ENCODE results near the gene PRPF31. TPM values are rescaled to one million over a fixed set of nuclear protein-coding genes. Genes with fewer than 3 reads are reported as not detected.
"Not testable (repeated sequence)": the region's sequence is repeated elsewhere in the genome, so short reads cannot be mapped to it uniquely, and the experiment has no call there.

Gene PRPF31
- total and polyA plus RNA-seq, 4 donors = 34.1 to 54.1 (median 51.7) TPM

GRCh38 chr19:54094426-54095000 lies 21.0 kb upstream of the PRPF31 start:
- ATAC-seq (ENCODE audit: insufficient read depth, low FRiP score) = no peak
- no peak for DNase-seq
- peaks cover 3 to 32% (median 7%) of the 10 kb centered on the region in 3 donors for H3K27me3 ChIP-seq (ENCODE audit: control insufficient read depth in 3 of 3, insufficient read depth in 3 of 3, low read length in 2 of 3)
- no peaks in the 10 kb centered on the region for H3K9me3 ChIP-seq (ENCODE audit: control insufficient read depth in 4 of 4, insufficient read depth in 3 of 4, low read length in 3 of 4)
- no peak for TF ChIP-seq CTCF (IDR thresholded peaks at IDR 0.05; ENCODE audit: control extremely low read depth, extremely low read depth)
- peaks cover 0 to 7% (median 0%) of the 10 kb centered on the region in 5 donors for H3K4me1 ChIP-seq (ENCODE audit: control insufficient read depth in 5 of 5, insufficient read depth in 5 of 5, low read length in 5 of 5)
- no peak overlapping the region for H3K9ac ChIP-seq (ENCODE audit: insufficient read depth in 1 of 2, low read length in 2 of 2)
- WGBS, 2 donors = 57 to 71% methylated on average over 17 of the region's 17 CpGs
- no peaks in the 10 kb centered on the region for H3K36me3 ChIP-seq (ENCODE audit: control insufficient read depth in 4 of 4, insufficient read depth in 4 of 4, low read length in 4 of 4)
- no peak overlapping the region for H3K4me3 ChIP-seq
- no peak overlapping the region for H3K27ac ChIP-seq (ENCODE audit: low read depth in 1 of 2, low read length in 1 of 2)

DNA sequence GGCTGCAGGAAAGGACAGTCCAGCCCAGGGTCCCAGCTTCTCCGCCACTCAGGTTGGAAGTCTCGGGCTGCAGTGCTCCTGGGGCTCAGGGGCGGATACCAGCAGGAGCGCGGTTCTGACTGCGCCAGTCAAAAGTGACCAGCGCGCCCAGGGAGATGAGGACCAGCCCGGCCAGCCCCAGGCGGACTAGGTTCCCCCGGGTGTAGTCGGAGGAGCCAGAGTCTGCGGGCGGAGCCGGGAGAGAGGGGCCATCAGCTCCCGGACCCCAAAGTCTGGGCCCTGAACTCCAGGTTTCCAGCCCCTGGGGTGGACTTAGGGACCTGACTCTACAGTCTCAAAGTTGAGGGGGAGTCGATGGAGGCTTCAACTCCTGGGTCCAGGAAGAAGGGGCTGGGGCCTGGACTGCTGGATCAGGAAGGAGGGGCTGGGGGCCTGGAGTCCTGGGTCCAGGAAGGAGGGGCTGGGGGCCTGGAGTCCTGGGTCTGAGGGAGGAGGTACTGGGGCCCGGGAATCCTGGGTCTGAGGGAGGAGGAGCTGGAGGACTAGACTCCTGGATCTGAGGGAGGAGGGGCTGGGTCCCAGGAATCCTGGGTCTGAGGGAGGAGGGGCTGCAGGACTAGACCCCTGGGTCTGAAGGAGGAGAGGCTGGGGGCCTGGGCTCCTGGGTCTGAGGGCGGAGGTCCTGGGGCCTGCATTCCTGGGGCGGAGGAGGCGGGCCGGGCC lies 20.3 kb upstream of the PRPF31 start:
- Histone ChIP-seq H3K4me1 (ENCODE audit: control insufficient read depth in 5 of 5, insufficient read depth in 5 of 5, low read length in 5 of 5) (peaks cover 0 to 7% (median 0%) of the 10 kb centered on the region in 5 donors), H3K9ac (ENCODE audit: insufficient read depth in 1 of 2, low read length in 2 of 2) (no peak overlapping the region), H3K27ac (ENCODE audit: low read depth in 1 of 2, low read length in 1 of 2) (no peak overlapping the region), H3K4me3 (no peak overlapping the region), H3K27me3 (ENCODE audit: control insufficient read depth in 3 of 3, insufficient read depth in 3 of 3, low read length in 2 of 3) (peaks cover 3 to 32% (median 7%) of the 10 kb centered on the region in 3 donors), H3K9me3 (ENCODE audit: control insufficient read depth in 4 of 4, insufficient read depth in 3 of 4, low read length in 3 of 4) (no peaks in the 10 kb centered on the region), H3K36me3 (ENCODE audit: control insufficient read depth in 4 of 4, insufficient read depth in 4 of 4, low read length in 4 of 4) (no peaks in the 10 kb centered on the region)
- no peak for DNase-seq
- no peak for TF ChIP-seq CTCF (IDR thresholded peaks at IDR 0.05; ENCODE audit: control extremely low read depth, extremely low read depth)
- no peak for ATAC-seq (ENCODE audit: insufficient read depth, low FRiP score)
- 73 to 78% methylated on average over 20 to 22 of the region's 22 CpGs for WGBS, 2 donors

- H3K4me3 ChIP-seq; H3K9ac ChIP-seq (ENCODE audit: insufficient read depth in 1 of 2, low read length in 2 of 2); H3K36me3 ChIP-seq (ENCODE audit: control insufficient read depth in 4 of 4, insufficient read depth in 4 of 4, low read length in 4 of 4); ATAC-seq (ENCODE audit: insufficient read depth, low FRiP score); H3K27ac ChIP-seq (ENCODE audit: low read depth in 1 of 2, low read length in 1 of 2); H3K4me1 ChIP-seq (ENCODE audit: control insufficient read depth in 5 of 5, insufficient read depth in 5 of 5, low read length in 5 of 5); H3K9me3 ChIP-seq (ENCODE audit: control insufficient read depth in 4 of 4, insufficient read depth in 3 of 4, low read length in 3 of 4): not testable (repeated sequence)
- peak; percentile 31 to 63 (median 60) for DNase-seq
- WGBS, 2 donors = 3 to 5% methylated on average over 10 to 46 of the region's 46 CpGs
- peaks cover 3 to 32% (median 7%) of the 10 kb centered on the region in 3 donors for H3K27me3 ChIP-seq (ENCODE audit: control insufficient read depth in 3 of 3, insufficient read depth in 3 of 3, low read length in 2 of 3)
These were observed 19.5 kb upstream of the PRPF31 start for GRCh38 chr19:54095859-54096616.

DNA sequence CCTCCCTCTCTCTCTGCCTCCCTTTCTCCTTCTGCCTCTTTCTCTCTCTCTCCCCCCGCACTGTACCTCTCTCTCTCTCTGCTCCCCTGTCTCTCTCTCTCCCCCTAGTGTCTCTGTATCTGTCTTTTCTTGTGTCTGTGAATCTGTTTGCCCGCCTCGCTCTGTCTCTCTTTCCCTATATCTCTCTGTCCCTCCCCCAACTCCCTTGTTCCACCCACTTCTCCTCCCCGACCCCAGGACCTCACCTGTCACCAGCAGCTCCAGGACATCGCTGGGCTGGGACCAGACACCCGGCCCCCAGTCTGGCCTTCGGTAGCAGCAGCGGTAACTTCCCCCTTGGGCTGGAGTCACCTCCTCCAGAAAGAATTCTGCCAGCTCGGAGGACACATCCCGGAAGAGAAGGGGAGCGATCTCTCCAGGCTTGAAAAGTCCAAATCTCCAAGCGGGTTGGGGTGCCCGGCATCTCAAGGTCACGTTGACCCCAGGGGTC lies 18.9 kb upstream of the PRPF31 start:
- Histone ChIP-seq H3K4me1 (ENCODE audit: control insufficient read depth in 5 of 5, insufficient read depth in 5 of 5, low read length in 5 of 5) (peaks cover 0 to 7% (median 0%) of the 10 kb centered on the region in 5 donors), H3K9ac (ENCODE audit: insufficient read depth in 1 of 2, low read length in 2 of 2) (no peak overlapping the region), H3K27ac (ENCODE audit: low read depth in 1 of 2, low read length in 1 of 2) (peak overlapping the region in 1 of 2 donors; percentile 6), H3K4me3 (no peak overlapping the region), H3K9me3 (ENCODE audit: control insufficient read depth in 4 of 4, insufficient read depth in 3 of 4, low read length in 3 of 4) (no peaks in the 10 kb centered on the region), H3K27me3 (ENCODE audit: control insufficient read depth in 3 of 3, insufficient read depth in 3 of 3, low read length in 2 of 3) (peaks cover 3 to 32% (median 7%) of the 10 kb centered on the region in 3 donors), H3K36me3 (ENCODE audit: control insufficient read depth in 4 of 4, insufficient read depth in 4 of 4, low read length in 4 of 4) (no peaks in the 10 kb centered on the region)
- no peak for TF ChIP-seq CTCF (IDR thresholded peaks at IDR 0.05; ENCODE audit: control extremely low read depth, extremely low read depth)
- 8 to 13% methylated on average over 14 of the region's 14 CpGs for WGBS, 2 donors
- DNase-seq = no peak
- ATAC-seq (ENCODE audit: insufficient read depth, low FRiP score) = no peak
